GM12874 (cell line): ENCODE measurements around the gene B3GALNT1.

Experiments used
- CTCF ChIP-seq: IDR thresholded peaks from 2 replicates; pipeline ENCODE4 v1.5.1; 2011; ENCODE audit warnings: low read depth, mild to moderate bottlenecking, control low read depth, low read length, moderate library complexity; ENCODE audit not compliant: insufficient read depth

Gene B3GALNT1

GRCh38 chr3:161073181-161073580, 32.0 kb downstream of the B3GALNT1 start:
- no peak for TF ChIP-seq CTCF

GRCh38 chr3:161072751-161073150, 32.4 kb downstream of the B3GALNT1 start:
- no peak for TF ChIP-seq CTCF

GRCh38 chr3:161072211-161072621, 32.9 kb downstream of the B3GALNT1 start:
- no peak for TF ChIP-seq CTCF

- no peak for TF ChIP-seq CTCF
These were observed 34.0 kb downstream of the B3GALNT1 start for GRCh38 chr3:161070980-161071663.

GRCh38 chr3:161070252-161070930, 34.8 kb downstream of the B3GALNT1 start:
- no peak for TF ChIP-seq CTCF

GRCh38 chr3:161069511-161070251, 35.5 kb downstream of the B3GALNT1 start:
- no peak for TF ChIP-seq CTCF

- TF ChIP-seq CTCF = no peak
These were observed 37.8 kb downstream of the B3GALNT1 start for GRCh38 chr3:161067335-161067734.
